Stimulated activated CD8-positive, alpha-beta memory T cell treated with anti-CD3 and anti-CD28 coated beads, Interleukin-4, amount 100 ng/mL, for 48 hours (primary cell): ENCODE measurements around the gene FBH1.
"Not testable (repeated sequence)": the region's sequence is repeated elsewhere in the genome, so short reads cannot be mapped to it uniquely, and the experiment has no call there.

ENCODE experiments used
- DNase-seq: peaks from one replicate; pipeline ENCODE4 v3.0.0-alpha.2; 2020

Gene FBH1

GRCh38 chr10:5961405-5962100, 71.5 kb downstream of the FBH1 start:
- DNase-seq: no peak

- DNase-seq: not testable (repeated sequence)
Measured at GRCh38 chr10:5962358-5962940, 72.4 kb downstream of the FBH1 start.

GRCh38 chr10:5963071-5963470, 73.0 kb downstream of the FBH1 start:
- no peak for DNase-seq

- no peak for DNase-seq
Measured at GRCh38 chr10:5963591-5963990, 73.5 kb downstream of the FBH1 start.

GRCh38 chr10:5964736-5965135, 74.7 kb downstream of the FBH1 start:
- no peak for DNase-seq

GRCh38 chr10:5965266-5965665, 75.2 kb downstream of the FBH1 start:
- DNase-seq: no peak

GRCh38 chr10:5968037-5968680, 78.1 kb downstream of the FBH1 start:
- peak; percentile 15 for DNase-seq

- peak; percentile 10 for DNase-seq
Measured at GRCh38 chr10:5968681-5969453, 78.8 kb downstream of the FBH1 start.

GRCh38 chr10:5970066-5970465, 80.0 kb downstream of the FBH1 start:
- no peak for DNase-seq

- no peak for DNase-seq
Measured at GRCh38 chr10:5970527-5970926, 80.5 kb downstream of the FBH1 start.

GRCh38 chr10:5971315-5971832, 81.3 kb downstream of the FBH1 start:
- DNase-seq: peak; percentile 49

GRCh38 chr10:5971886-5972285, 81.8 kb downstream of the FBH1 start:
- peak; percentile 14 for DNase-seq

- peak; percentile 14 for DNase-seq
Measured at GRCh38 chr10:5973069-5973468, 83.0 kb downstream of the FBH1 start.

GRCh38 chr10:5975641-5976473, 85.8 kb downstream of the FBH1 start:
- DNase-seq: peak; percentile 74

- peak; percentile 70 for DNase-seq
Measured at GRCh38 chr10:5976512-5977470, 86.7 kb downstream of the FBH1 start.

- DNase-seq: peak; percentile 92
Measured at GRCh38 chr10:5977471-5978229, 87.6 kb downstream of the FBH1 start, which contains the start of gene IL15RA. Gene IL15RA, minus strand, starts transcription at chr10:5977543. Its CDS starts 51 bp downstream, at chr10:5977492.

GRCh38 chr10:5978230-5978489, 88.1 kb downstream of the FBH1 start:
- no peak for DNase-seq

GRCh38 chr10:5981529-5981928, 91.5 kb downstream of the FBH1 start:
- no peak for DNase-seq

GRCh38 chr10:5983774-5984173, 93.7 kb downstream of the FBH1 start:
- no peak for DNase-seq

- no peak for DNase-seq
Measured at GRCh38 chr10:5985029-5985428, 95.0 kb downstream of the FBH1 start.
